ENCODE data around the gene IL13RA1. TPM values are rescaled to one million over a fixed set of nuclear protein-coding genes. Genes with fewer than 3 reads are reported as not detected.

Gene IL13RA1
- total and polyA plus RNA-seq, 4 donors = 31.2 to 137 (median 44.5) TPM

- peak in 1 of 2 donors; percentile 83 for TF ChIP-seq EGR1 (IDR thresholded peaks at IDR 0.05; ENCODE audit: low read depth in 2 of 2)
- peak in 1 of 2 donors; percentile 46 for TF ChIP-seq HNF4A (conservative IDR thresholded peaks at IDR 0.05)
Observed at GRCh38 chrX:118727686-118728339, 407 bp downstream of the IL13RA1 start (continued).

- no peak for DNase-seq (ENCODE audit: low spot score)
- Histone ChIP-seq H3K9me3 (ENCODE audit: control insufficient read depth in 4 of 4, low read length in 3 of 4) (no peaks in the 10 kb centered on the region), H3K4me3 (ENCODE audit: low read depth in 1 of 3, low read length in 3 of 3) (peak overlapping the region; percentile 45 to 93 (median 61)), H3K36me3 (ENCODE audit: control insufficient read depth in 4 of 4, insufficient read depth in 3 of 4, low read depth in 1 of 4, low read length in 3 of 4) (no peaks in the 10 kb centered on the region), H3K27me3 (ENCODE audit: control insufficient read depth in 4 of 4, insufficient read depth in 4 of 4, low read length in 3 of 4) (no peaks in the 10 kb centered on the region), H3K4me1 (ENCODE audit: control insufficient read depth in 4 of 4, insufficient read depth in 4 of 4, low read length in 3 of 4) (peaks cover 12 to 36% (median 28%) of the 10 kb centered on the region in 4 donors), H3K9ac (ENCODE audit: low read depth in 1 of 2, low read length in 2 of 2) (peak overlapping the region in 1 of 2 donors; percentile 71), H3K27ac (ENCODE audit: low read depth in 1 of 2, low read length in 2 of 2) (peak overlapping the region; percentile 91 to 93)
- TF ChIP-seq GABPA (IDR thresholded peaks at IDR 0.05 in 1 of 2, conservative IDR thresholded peaks at IDR 0.05 in 1 of 2) (no peak), ZBTB33 (IDR thresholded peaks at IDR 0.05) (no peak), MAX (IDR thresholded peaks at IDR 0.05) (no peak), NR2F2 (IDR thresholded peaks at IDR 0.05) (no peak), HNF4A (conservative IDR thresholded peaks at IDR 0.05) (no peak), TAF1 (conservative IDR thresholded peaks at IDR 0.05) (no peak), REST (IDR thresholded peaks at IDR 0.05) (no peak), EGR1 (IDR thresholded peaks at IDR 0.05; ENCODE audit: low read depth in 2 of 2) (no peak), JUND (IDR thresholded peaks at IDR 0.05) (no peak), HNF4G (IDR thresholded peaks at IDR 0.05) (no peak), SP1 (IDR thresholded peaks at IDR 0.05) (no peak), ATF3 (IDR thresholded peaks at IDR 0.05) (no peak), FOXA2 (IDR thresholded peaks at IDR 0.05) (no peak), RXRA (IDR thresholded peaks at IDR 0.05) (no peak), RAD21 (IDR thresholded peaks at IDR 0.05) (no peak), CTCF (IDR thresholded peaks at IDR 0.05; ENCODE audit: low read depth, low read length, missing input control) (no peak), YY1 (IDR thresholded peaks at IDR 0.05) (no peak)
- 27% methylated on average over 3 of the region's 3 CpGs for WGBS
Observed at GRCh38 chrX:118729042-118729652, 1.7 kb downstream of the IL13RA1 start.

Measured in liver (tissue), 9 donors.